GM19463 (cell line): ENCODE results near the gene FOXD2.

ENCODE experiments used
- ATAC-seq: cut with Tn5 transposase; IDR thresholded peaks from one replicate; pipeline ENCODE4 v1.9.1; 2021; ENCODE audit warnings: mild to moderate bottlenecking, moderate library complexity; ENCODE audit not compliant: unreplicated experiment

FOXD2 gene

GRCh38 chr1:47416319-47417169 lies 21.3 kb upstream of the FOXD2 start:
- no peak for ATAC-seq

- ATAC-seq: no peak
These were observed 20.4 kb upstream of the FOXD2 start for GRCh38 chr1:47417170-47418044.

- no peak for ATAC-seq
These were observed 19.7 kb upstream of the FOXD2 start for GRCh38 chr1:47418122-47418521.

GRCh38 chr1:47418681-47419325 lies 19.0 kb upstream of the FOXD2 start:
- ATAC-seq: no peak

GRCh38 chr1:47420547-47420946 lies 17.3 kb upstream of the FOXD2 start:
- no peak for ATAC-seq

- no peak for ATAC-seq
These were observed 14.0 kb upstream of the FOXD2 start for GRCh38 chr1:47423872-47424271.

- ATAC-seq: no peak
These were observed 13.4 kb upstream of the FOXD2 start for GRCh38 chr1:47424336-47424982.

GRCh38 chr1:47431534-47431933 lies 6.3 kb upstream of the FOXD2 start:
- no peak for ATAC-seq

GRCh38 chr1:47432071-47433036 lies 5.5 kb upstream of the FOXD2 start:
- ATAC-seq: no peak

GRCh38 chr1:47433037-47433421 lies 4.8 kb upstream of the FOXD2 start:
- ATAC-seq: no peak

GRCh38 chr1:47433477-47434050 lies 4.3 kb upstream of the FOXD2 start:
- ATAC-seq: no peak

- ATAC-seq: no peak
These were observed 3.6 kb upstream of the FOXD2 start for GRCh38 chr1:47434051-47434842.

- ATAC-seq: no peak
These were observed 2.1 kb upstream of the FOXD2 start for GRCh38 chr1:47435506-47436303.

GRCh38 chr1:47436304-47436978 lies 1.4 kb upstream of the FOXD2 start:
- ATAC-seq: peak; percentile 38

GRCh38 chr1:47436979-47437446 lies 831 bp upstream of the FOXD2 start:
- ATAC-seq: peak; percentile 4

- ATAC-seq: no peak
These were observed 547 bp downstream of the FOXD2 start for GRCh38 chr1:47438165-47439016.
